OCI-LY1 (cell line): ENCODE results near the gene ATP11C.

Experiments used
- CTCF ChIP-seq: fragments of 200-600 bp; sonication (generic), shearing (Covaris generic); IDR thresholded peaks from 2 replicates; pipeline ENCODE4 v1.5.1; 2017; ENCODE audit warnings: mild to moderate bottlenecking, antibody characterized with exemption, low read length, moderate library complexity, mixed read lengths
- EZH2 ChIP-seq: fragments of 200-600 bp; sonication (generic), shearing (Covaris generic); IDR thresholded peaks from 2 replicates; pipeline ENCODE4 v1.8.0; 2017; ENCODE audit warnings: borderline replicate concordance, mixed run types, mild to moderate bottlenecking, antibody characterized with exemption, low read length, moderate library complexity, mixed read lengths

GRCh38 chrX:139776599-139776998, 156.3 kb downstream of the ATP11C start:
- TF ChIP-seq EZH2 = no peak
- TF ChIP-seq CTCF = no peak
